HG03103 (cell line): ENCODE data around the gene DHH.
A peak's percentile ranks its signal among the peaks of the same experiment; 100 is the strongest.
"Not testable (repeated sequence)": the region's sequence is repeated elsewhere in the genome, so short reads cannot be mapped to it uniquely, and the experiment has no call there.

Experiments
- ATAC-seq: cut with Tn5 transposase; IDR thresholded peaks from one replicate; pipeline ENCODE4 v1.9.1; 2021; ENCODE audit warnings: low read depth; ENCODE audit not compliant: unreplicated experiment

The DHH gene

DNA sequence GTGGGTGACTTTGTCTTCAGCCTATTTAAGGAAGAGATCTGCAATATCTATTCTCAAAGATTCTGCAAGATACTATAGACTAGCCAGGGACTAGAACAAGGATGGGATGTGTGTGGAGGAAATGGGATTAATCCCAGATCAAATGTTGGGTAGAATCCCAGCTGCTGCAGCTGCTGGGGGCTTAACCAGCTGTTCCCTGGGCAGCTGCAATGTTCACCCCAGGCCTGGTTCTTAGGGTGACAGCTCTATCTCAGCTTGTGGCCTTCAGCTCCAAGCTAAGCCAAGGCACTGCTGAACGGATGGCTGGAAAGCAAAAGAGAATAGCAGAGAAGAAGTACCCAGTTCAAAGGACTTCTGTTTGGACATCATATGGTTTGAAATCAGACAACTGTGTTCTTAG lies 14.8 kb downstream of the DHH start:
- no peak for ATAC-seq

DNA sequence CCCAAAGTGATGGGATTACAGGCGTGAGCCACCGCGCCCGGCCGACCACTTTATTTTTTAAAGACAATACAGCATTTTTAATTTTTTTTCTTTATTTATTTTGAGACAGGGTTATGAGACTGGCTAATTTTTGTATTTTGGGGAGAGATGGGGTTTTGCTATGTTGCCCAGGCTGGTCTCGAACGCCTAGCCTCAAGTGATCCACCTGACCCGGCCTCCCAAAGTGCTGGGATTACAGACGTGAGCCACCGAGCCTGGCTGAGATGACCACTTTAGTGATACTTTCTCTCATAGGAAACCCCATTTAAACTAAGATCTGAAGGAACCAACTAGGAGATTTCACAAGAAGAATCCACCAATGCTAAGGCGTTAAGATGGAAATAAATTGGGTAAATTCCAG lies 23.6 kb downstream of the DHH start:
- ATAC-seq = no peak

GRCh38 chr12:49069507-49070346 lies 24.9 kb downstream of the DHH start, which contains the start of gene RHEBL1:
RHEBL1 (minus strand) TSS chr12:49069979; CDS start chr12:49069785, 194 bp downstream.
- peak; percentile 98 for ATAC-seq

GRCh38 chr12:49068879-49069506 lies 25.6 kb downstream of the DHH start:
- no peak for ATAC-seq

- ATAC-seq = no peak
Measured at GRCh38 chr12:49066120-49066519, 28.5 kb downstream of the DHH start.

DNA sequence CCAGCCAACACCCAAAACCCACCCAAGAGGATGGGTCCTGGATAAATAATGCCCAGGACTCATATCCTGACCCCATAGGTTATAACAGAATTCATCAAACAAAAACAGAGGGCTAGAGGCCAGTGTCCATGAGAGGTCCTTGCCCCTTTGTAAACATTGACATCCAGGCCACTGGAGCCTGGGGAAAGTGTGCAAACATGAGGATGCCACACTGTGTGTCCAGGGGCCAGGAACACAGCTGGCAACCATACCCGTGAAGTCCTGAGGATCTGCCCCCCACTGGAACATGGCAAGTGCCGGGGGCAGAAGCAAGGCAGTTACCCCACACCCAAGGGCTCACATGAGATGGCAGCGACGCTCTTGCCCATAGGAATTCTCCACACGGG lies 29.8 kb downstream of the DHH start:
- ATAC-seq = no peak

GRCh38 chr12:49061916-49062315 lies 32.7 kb downstream of the DHH start:
- ATAC-seq = not testable (repeated sequence)

GRCh38 chr12:49061157-49061650 lies 33.4 kb downstream of the DHH start:
- no peak for ATAC-seq

GRCh38 chr12:49060237-49061156 lies 34.1 kb downstream of the DHH start, which contains the start of gene KMT2D:
KMT2D (minus strand) TSS chr12:49060794; CDS start chr12:49055324, 5,470 bp downstream.
- ATAC-seq = peak; percentile 37

GRCh38 chr12:49059299-49060171 lies 35.1 kb downstream of the DHH start:
- ATAC-seq = peak; percentile 9

DNA sequence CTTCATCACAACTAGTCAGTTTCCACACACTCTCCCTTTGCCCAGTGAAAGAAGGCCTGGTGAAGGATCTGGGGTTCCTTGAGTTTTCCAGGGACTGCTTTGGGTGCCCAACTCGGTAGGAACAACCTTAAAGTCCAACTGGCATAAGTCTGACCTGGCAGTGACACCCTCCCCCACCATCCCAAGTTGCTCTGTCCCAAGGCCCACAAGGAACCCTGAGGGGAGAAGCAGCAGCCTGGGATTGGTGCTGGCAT lies 35.6 kb downstream of the DHH start:
- no peak for ATAC-seq

DNA sequence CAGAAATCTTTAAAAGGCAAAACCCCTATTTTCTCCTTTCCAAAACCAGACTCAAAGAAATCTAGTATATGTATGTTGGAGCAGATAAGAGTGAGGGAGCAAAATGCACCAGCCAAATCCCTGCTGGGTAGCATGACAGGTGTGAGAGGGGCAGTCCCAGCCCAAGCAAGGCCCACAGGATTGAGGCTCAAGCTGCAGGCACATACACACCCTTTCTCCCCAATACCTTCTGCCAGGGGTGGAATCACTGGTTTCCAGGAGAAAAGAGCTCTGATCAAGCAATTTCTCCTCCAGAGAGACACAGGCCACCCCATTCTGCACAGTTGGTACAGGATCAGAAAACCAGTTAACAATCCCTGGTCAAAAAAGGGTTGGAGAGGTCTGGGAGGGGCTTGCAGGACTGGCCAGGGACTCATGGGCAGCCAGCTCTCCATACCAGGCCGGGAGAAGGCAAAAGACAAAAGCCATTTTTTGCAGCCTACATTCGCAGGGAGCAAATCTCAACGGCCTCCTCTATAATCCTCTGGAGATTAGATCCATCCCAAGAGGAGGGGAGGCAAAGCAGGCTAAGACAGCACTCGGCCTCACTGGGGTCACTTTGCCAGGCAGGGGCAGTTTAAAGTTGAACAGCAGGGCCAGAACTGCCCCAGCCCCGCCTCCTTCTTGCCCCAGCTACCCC lies 36.1 kb downstream of the DHH start:
- no peak for ATAC-seq

- ATAC-seq = no peak
Measured at GRCh38 chr12:49057888-49058287, 36.7 kb downstream of the DHH start.

GRCh38 chr12:49055978-49056754 lies 38.4 kb downstream of the DHH start:
- ATAC-seq = peak; percentile 49

DNA sequence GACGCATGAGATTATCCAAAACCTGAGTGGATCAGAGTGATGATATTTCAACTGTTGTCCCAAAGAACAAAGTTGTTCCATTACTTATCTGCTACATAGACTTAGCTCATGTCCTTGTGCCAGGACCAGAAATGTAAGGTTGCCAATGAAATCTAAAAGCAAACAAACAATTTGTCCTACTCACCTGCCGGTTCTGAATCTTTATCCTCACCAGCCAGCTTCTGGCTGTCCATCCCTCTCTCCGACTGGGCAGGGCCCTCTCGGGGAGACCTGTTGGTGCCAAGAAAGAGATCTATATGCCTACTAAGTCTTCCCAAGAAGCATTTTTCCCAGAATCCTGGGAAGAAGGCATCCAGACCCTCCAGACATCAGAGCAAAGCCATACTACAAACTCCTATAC lies 39.5 kb downstream of the DHH start:
- no peak for ATAC-seq

DNA sequence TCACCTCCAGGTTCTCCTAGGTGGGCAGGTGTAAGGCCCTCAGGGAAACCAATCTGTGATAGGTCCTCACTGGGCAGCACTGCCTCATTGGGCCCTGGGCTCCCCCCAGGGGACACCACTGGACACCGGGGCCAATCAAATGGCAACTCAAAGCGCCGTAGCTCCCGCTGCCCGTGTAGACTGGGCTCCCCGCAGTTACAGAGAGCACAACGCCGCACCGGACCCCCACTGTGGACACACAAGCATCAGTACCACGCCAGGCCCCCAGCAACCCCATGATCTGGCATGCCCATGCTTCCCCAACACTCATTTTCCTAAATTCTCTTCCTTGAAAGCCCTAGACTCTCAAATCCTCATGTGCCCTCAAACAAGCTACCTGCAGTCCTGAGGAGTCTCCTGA lies 40.1 kb downstream of the DHH start:
- ATAC-seq = no peak

- ATAC-seq = no peak
Measured at GRCh38 chr12:49054096-49054495, 40.5 kb downstream of the DHH start.

- no peak for ATAC-seq
Measured at GRCh38 chr12:49052451-49053208, 42.0 kb downstream of the DHH start.
